HTERT RPE-1 (cell line): ENCODE results near the gene TRIM17.

Experiments
- in situ Hi-C: fragments of 300-500 bp; cut with MboI; formaldehyde crosslinking; loops from 4 replicates; pipeline ENCODE4 v1.14.3; 2020; ENCODE audit warnings: low sequenced_read_pairs

The TRIM17 gene

DNA sequence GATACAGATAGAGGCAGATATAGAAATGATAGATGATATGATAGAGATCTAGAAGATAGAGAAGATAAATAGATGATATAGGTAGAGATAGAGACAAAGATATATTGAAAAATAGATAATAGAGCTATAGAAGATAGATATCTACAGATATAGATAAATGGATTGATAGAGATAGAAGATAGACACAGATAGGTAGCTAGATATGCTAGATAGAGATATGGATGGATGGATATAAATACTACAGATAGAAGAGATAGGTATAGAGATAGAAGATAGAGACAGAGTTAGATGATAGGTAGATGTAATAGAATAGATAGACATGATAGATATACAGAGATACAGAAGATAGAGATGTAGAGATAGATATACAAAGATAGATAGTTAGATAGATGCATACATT is 31.4 kb downstream of the TRIM17 start:
- in situ Hi-C loops, result no loop called here

DNA sequence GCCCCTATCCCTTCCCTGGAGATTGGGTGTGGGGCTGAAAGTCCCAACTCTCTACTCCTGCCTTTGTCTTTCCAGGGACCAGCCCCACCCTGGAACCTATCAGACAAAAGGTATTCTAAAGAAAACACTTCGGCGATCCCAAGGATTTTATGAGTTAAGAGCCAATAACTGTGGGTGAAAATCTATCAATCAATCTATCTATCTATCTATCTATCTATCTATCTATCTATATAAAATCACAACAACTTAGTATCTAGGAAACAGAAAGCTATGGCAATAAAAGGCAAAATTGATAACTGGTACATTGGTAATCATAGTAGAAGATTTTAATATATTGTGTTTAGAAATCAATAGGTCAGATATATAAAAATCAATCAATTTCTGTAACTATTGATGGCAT is 32.9 kb downstream of the TRIM17 start:
- in situ Hi-C loops, result no loop called here

- in situ Hi-C loops, result no loop called here
Measured at GRCh38 chr1:228381356-228381755, 35.3 kb downstream of the TRIM17 start.

DNA sequence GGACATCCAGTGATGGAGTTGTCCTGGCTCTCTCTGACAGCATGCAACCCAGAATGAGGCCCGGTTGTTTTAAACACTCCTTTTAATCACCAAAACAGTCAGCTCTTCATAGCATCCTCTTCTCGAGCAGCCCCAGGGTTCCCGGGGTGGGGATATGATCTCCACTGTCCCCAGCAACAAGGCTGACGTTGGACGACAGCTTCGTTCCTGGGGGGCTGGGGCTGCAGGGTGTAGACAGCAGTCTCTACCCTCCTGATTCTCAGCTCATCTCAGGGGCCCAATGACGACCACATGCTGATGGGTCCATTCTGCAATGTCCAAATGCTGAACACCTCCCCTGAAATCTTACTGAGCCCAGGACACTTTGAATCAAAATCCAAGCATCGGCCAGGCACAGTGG is 37.0 kb downstream of the TRIM17 start:
- in situ Hi-C loops, result no loop called here

GRCh38 chr1:228378873-228379460 is 37.7 kb downstream of the TRIM17 start:
- in situ Hi-C loops, result no loop called here

DNA sequence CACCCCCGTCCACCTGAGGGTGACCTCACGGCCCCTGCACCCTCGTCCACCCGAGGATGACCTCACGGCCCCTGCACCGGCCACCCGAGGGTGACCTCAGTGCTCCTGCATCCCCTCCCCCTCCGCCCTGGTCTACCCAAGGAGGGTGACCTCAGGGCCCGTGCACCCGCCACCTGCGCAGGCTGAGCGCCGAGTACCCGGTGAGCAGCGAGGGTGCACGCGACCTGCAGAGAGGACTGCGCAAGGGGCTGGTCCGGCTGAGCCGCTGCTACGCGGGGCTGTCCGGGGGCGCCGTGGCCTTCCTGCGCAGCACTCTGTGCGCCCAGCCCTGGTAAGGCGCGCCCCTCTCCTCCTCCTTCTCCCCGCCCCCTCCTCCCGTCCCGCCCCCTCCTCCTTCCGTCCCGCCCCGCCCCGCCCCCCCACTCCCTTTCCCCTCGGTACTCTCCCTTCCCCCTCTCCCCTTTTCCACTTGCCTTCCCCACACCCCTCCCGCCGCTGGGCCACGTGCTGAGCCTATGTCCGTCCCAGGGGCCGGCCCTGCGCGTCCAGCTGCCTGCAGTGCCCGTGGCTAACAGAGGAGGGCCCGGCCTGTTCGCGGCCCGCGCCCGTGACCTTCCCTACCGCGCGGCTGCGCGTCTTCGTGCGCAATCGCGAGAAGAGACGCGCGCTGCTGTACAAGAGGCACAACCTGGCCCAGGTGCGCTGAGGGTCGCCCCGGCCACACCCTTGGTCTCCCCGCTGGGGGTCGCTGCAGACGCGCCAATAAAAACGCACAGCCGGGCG is 38.4 kb downstream of the TRIM17 start:
- in situ Hi-C loops, result no loop called here

- in situ Hi-C loops, result no loop called here
Measured at GRCh38 chr1:228377664-228378089, 39.0 kb downstream of the TRIM17 start.

- in situ Hi-C loops, result no loop called here
Measured at GRCh38 chr1:228376651-228377631, 39.7 kb downstream of the TRIM17 start.

DNA sequence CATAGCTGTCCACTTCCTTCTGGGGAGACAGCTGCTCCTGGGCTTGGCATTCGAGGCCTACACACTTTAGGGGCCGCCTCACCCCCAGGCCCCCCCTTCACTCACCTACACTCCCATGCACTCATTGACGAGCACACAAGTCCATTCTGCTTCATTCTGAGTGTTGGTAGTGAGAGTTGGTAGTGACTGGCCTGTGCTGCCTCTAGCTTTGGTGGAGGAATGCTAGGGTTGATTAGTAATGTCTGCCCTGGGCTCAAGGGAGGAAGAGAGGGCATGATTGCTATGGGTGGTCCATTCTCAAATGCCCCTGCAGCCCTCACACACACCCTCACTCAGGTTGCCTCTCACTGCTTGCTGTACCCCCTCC is 40.4 kb downstream of the TRIM17 start:
- in situ Hi-C loops, result no loop called here

- in situ Hi-C loops, result no loop called here
Measured at GRCh38 chr1:228375578-228376261, 40.9 kb downstream of the TRIM17 start.

DNA sequence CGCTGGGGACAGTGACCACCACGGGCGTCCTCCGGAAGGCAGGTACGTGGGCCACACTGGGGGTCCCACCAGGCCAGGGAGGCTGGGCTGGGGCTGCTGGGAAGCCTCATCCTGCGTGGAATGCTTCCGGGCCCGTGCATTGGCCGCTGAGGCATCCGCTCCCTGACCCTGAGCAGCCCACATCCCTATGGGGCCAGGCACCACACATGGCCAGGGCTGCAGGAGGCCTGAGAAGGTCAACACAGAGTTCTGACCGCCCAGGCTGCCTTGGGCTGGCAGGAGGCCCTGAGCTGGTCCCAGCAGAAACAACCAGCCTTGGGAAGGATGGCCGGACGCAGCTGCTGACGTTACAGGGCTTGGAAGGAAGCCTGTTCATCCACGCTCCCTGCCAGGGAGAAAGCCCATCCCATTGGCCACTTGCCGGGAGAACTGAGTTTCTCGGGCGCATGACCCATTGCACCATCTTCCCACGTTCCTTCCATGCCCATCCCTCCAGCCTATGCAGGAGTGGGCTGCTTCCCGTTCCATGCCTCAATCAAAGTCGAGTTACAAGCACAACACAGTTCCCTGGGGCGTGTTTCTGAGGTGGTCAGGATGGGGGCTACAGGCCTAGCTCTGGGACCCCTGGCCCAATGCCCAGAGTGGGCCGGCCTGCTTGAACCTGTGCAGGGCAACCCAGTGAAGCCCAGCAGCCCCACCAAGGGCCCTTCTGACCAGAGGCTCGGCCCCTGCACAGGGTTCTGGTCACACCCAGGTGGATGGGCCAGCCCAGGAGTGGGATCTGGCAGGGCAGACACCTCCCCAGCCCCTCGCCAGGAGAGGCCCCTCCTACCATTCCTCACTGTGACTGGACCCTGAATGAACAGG is 41.7 kb downstream of the TRIM17 start:
- in situ Hi-C loops, result no loop called here

- in situ Hi-C loops, result no loop called here
Measured at GRCh38 chr1:228373681-228374571, 42.7 kb downstream of the TRIM17 start.

- in situ Hi-C loops, result no loop called here
Measured at GRCh38 chr1:228373004-228373680, 43.5 kb downstream of the TRIM17 start.

GRCh38 chr1:228372183-228373003 is 44.3 kb downstream of the TRIM17 start:
- in situ Hi-C loops, result no loop called here

DNA sequence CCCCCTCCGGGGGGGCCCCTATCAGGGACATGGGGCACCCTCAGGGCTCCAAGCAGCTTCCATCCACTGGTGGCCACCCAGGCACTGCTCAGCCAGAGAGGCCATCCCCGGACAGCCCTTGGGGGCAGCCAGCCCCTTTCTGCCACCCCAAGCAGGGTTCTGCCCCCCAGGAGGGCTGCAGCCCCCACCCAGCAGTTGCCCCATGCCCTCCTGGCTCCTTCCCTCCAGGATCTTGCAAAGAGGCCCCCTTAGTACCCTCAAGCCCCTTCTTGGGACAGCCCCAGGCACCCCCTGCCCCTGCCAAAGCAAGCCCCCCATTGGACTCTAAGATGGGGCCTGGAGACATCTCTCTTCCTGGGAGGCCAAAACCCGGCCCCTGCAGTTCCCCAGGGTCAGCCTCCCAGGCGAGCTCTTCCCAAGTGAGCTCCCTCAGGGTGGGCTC is 44.9 kb downstream of the TRIM17 start:
- in situ Hi-C loops, result no loop called here

- in situ Hi-C loops, result no loop called here
Measured at GRCh38 chr1:228370941-228371740, 45.5 kb downstream of the TRIM17 start.
